SK-N-SH (cell line): Measurements from ENCODE around the gene PCDHGC5. TPM values are rescaled to one million over a fixed set of nuclear protein-coding genes. Genes with fewer than 3 reads are reported as not detected.

Experiments used
- CTCF ChIA-PET: fragments of 300-600, 350-600 bp; formaldehyde crosslinking; extraction: SDS; loops from one replicate; lab custom pipeline; 2021; lab: Yijun Ruan, JAX
- POLR2A ChIA-PET: fragments of 350-600 bp; sonication (Branson Sonifier 250); formaldehyde crosslinking; extraction: SDS; loops from one replicate; lab custom pipeline; 2020; ENCODE audit warnings: antibody characterized with exemption, inconsistent platforms; lab: Yijun Ruan, JAX
- DNase-seq: peaks from one replicate; pipeline ENCODE4 v3.0.0; 2012
- H2AFZ ChIP-seq: fragments of 200-600 bp; sonication (generic); 2 replicates; pipeline ENCODE4 v1.8.1; 2016; ENCODE audit warnings: antibody characterized with exemption, mild to moderate bottlenecking, low read depth
- H3F3A ChIP-seq: fragments of 200-600 bp; sonication (generic); replicated peaks from 2 replicates; pipeline ENCODE3; 2016; ENCODE audit warnings: antibody characterized with exemption, mild to moderate bottlenecking; ENCODE audit not compliant: insufficient read depth
- H3K27ac ChIP-seq, 2 experiments: fragments of 200-500 bp in 1 of 2; fragments of 200-600 bp in 1 of 2; sonication (Bioruptor generic) in 1 of 2; sonication (generic), shearing (Covaris generic) in 1 of 2; 2 replicates each; pipeline versions ENCODE4 v1.5.1 to v1.6.1; 2014 to 2016; ENCODE audit warnings: low read depth in 2 of 2, inconsistent platforms in 1 of 2, low read length in 1 of 2, mild to moderate bottlenecking in 1 of 2, mixed read lengths in 1 of 2
- H3K27me3 ChIP-seq: fragments of 200-600 bp; sonication (generic), shearing (Covaris generic); 2 replicates; pipeline ENCODE4 v1.6.1; 2016; ENCODE audit warnings: mixed run types; ENCODE audit not compliant: insufficient read depth
- H3K36me3 ChIP-seq, 2 experiments: fragments of 200-500 bp in 1 of 2; fragments of 200-600 bp in 1 of 2; sonication (Bioruptor generic) in 1 of 2; sonication (generic) in 1 of 2; replicated peaks in 1 of 2; 2 replicates each; pipeline versions ENCODE3 to v1.5.1; 2014 to 2016; ENCODE audit warnings: low read length in 1 of 2, mild to moderate bottlenecking in 1 of 2; ENCODE audit not compliant: insufficient read depth in 2 of 2, control insufficient read depth in 1 of 2
- H3K4me1 ChIP-seq, 2 experiments: fragments of 200-500 bp in 1 of 2; fragments of 200-600 bp in 1 of 2; sonication (Bioruptor generic) in 1 of 2; sonication (generic), shearing (Covaris generic) in 1 of 2; 2 replicates each; pipeline versions ENCODE4 v1.5.1 to v1.6.1; 2014 to 2016; ENCODE audit warnings: low read depth in 1 of 2, low read length in 1 of 2, mixed run types in 1 of 2; ENCODE audit not compliant: insufficient read depth in 2 of 2, control insufficient read depth in 1 of 2
- H3K4me2 ChIP-seq: fragments of 200-600 bp; sonication (generic), shearing (Covaris generic); 2 replicates; pipeline ENCODE4 v1.6.1; 2017; ENCODE audit warnings: mixed run types
- H3K4me3 ChIP-seq, 2 experiments: fragments of 200-500 bp in 1 of 2; fragments of 200-600 bp in 1 of 2; sonication (Bioruptor generic) in 1 of 2; sonication (generic), shearing (Covaris generic) in 1 of 2; 2 replicates each; pipeline versions ENCODE4 v1.5.1 to v1.8.1; 2014 to 2016; ENCODE audit warnings: low read depth in 2 of 2, inconsistent platforms in 1 of 2, low read length in 1 of 2, mild to moderate bottlenecking in 1 of 2, mixed read lengths in 1 of 2, moderate library complexity in 1 of 2
- H3K79me2 ChIP-seq: fragments of 200-600 bp; sonication (generic); 2 replicates; pipeline ENCODE4 v1.8.1; 2017; ENCODE audit warnings: mild to moderate bottlenecking; ENCODE audit not compliant: insufficient read depth
- H3K9ac ChIP-seq: fragments of 200-600 bp; sonication (generic); 2 replicates; pipeline ENCODE4 v1.6.1; 2017; ENCODE audit warnings: mixed run types
- H3K9me2 ChIP-seq: fragments of 200-600 bp; sonication (generic); 2 replicates; pipeline ENCODE4 v1.6.1; 2017; ENCODE audit warnings: mixed run types
- H3K9me3 ChIP-seq: fragments of 200-600 bp; sonication (generic); 2 replicates; pipeline ENCODE4 v1.6.1; 2017; ENCODE audit warnings: mixed run types, mild to moderate bottlenecking, moderate library complexity
- H4K20me1 ChIP-seq: fragments of 200-600 bp; sonication (generic); 2 replicates; pipeline ENCODE4 v1.6.1; 2017; ENCODE audit warnings: mild to moderate bottlenecking, mixed run types; ENCODE audit not compliant: insufficient read depth
- CHD2 ChIP-seq: fragments of 150-350 bp; IDR thresholded peaks from 2 replicates; pipeline ENCODE4 v1.6.1; 2018; ENCODE audit warnings: low read length; ENCODE audit not compliant: partially characterized antibody
- FOSL2 ChIP-seq: IDR thresholded peaks from 2 replicates; pipeline ENCODE4 v1.4.0; 2012; ENCODE audit warnings: low read depth, mild to moderate bottlenecking, moderate library complexity, borderline replicate concordance
- FOXJ3 ChIP-seq: sonication (generic); formaldehyde crosslinking; IDR thresholded peaks from 2 replicates; pipeline ENCODE4 v1.5.1; 2020; ENCODE audit warnings: mild to moderate bottlenecking, missing genetic modification reagents
- JUND ChIP-seq: IDR thresholded peaks from 2 replicates; pipeline ENCODE4 v1.4.0; 2012
- MEF2A ChIP-seq: IDR thresholded peaks from 2 replicates; pipeline ENCODE4 v1.4.0; 2012; ENCODE audit warnings: low read depth, borderline replicate concordance
- NFIC ChIP-seq: IDR thresholded peaks from 2 replicates; pipeline ENCODE4 v1.4.0; 2012; ENCODE audit warnings: borderline replicate concordance
- POLR2AphosphoS5 ChIP-seq: IDR thresholded peaks from 2 replicates; pipeline ENCODE4 v1.6.1; 2012; ENCODE audit warnings: low read depth, low read length
- RAD21 ChIP-seq: IDR thresholded peaks from 2 replicates; pipeline ENCODE4 v1.6.1; 2012; ENCODE audit warnings: mild to moderate bottlenecking, low read length
- RCOR1 ChIP-seq: fragments of 150-350 bp; IDR thresholded peaks from 2 replicates; pipeline ENCODE4 v1.6.1; 2017; ENCODE audit warnings: antibody characterized with exemption, low read length
- RFX5 ChIP-seq: IDR thresholded peaks from 2 replicates; pipeline ENCODE4 v1.6.1; 2012; ENCODE audit warnings: mild to moderate bottlenecking, improper control_type of control experiment, low read length
- RXRA ChIP-seq: IDR thresholded peaks from 2 replicates; pipeline ENCODE4 v1.4.0; 2012; ENCODE audit warnings: low read depth, mild to moderate bottlenecking, borderline replicate concordance
- SIN3A ChIP-seq: IDR thresholded peaks from 2 replicates; pipeline ENCODE4 v1.6.1; 2012; ENCODE audit warnings: low read depth, mild to moderate bottlenecking, low read length, moderate library complexity, borderline replicate concordance
- TCF12 ChIP-seq: IDR thresholded peaks from 2 replicates; pipeline ENCODE4 v1.4.0; 2012
- TEAD4 ChIP-seq: IDR thresholded peaks from 2 replicates; pipeline ENCODE4 v1.4.0; 2012; ENCODE audit warnings: mild to moderate bottlenecking, borderline replicate concordance; ENCODE audit not compliant: insufficient read depth
- WGBS: methylation state at CpG from one replicate; pipeline ENCODE4 v1.1.6; 2017; ENCODE audit warnings: low lambda C conversion rate; 5-methylcytosine and 5-hydroxymethylcytosine counted together
- polyA plus RNA-seq, 3 experiments: library from polyadenylated mRNA; depleted of rRNA; stranded (reverse); fragments of >200 nt; gene quantifications; 2 replicates each; pipeline ENCODE4 v1.2.3, GENCODE V29; 2012
- TF ChIP-seq, protein P1 (sequence below): fragments of 200-600 bp; sonication (generic); IDR thresholded peaks from 2 replicates; pipeline ENCODE4 v1.6.1; 2017; ENCODE audit warnings: antibody characterized with exemption, mild to moderate bottlenecking, moderate library complexity
- TF ChIP-seq, protein P2 (sequence below): fragments of 150-350 bp; IDR thresholded peaks from 2 replicates; pipeline ENCODE4 v1.6.1; 2016; ENCODE audit warnings: mild to moderate bottlenecking, low read depth, low read length
- TF ChIP-seq, protein P3 (sequence below): IDR thresholded peaks from 2 replicates; pipeline ENCODE4 v1.4.0; 2012; ENCODE audit warnings: low read depth, borderline replicate concordance

Gene PCDHGC5
- polyA plus RNA-seq, 1 of the 3 experiments (the other 2 are of a cell fraction): 2.0 TPM

DNA sequence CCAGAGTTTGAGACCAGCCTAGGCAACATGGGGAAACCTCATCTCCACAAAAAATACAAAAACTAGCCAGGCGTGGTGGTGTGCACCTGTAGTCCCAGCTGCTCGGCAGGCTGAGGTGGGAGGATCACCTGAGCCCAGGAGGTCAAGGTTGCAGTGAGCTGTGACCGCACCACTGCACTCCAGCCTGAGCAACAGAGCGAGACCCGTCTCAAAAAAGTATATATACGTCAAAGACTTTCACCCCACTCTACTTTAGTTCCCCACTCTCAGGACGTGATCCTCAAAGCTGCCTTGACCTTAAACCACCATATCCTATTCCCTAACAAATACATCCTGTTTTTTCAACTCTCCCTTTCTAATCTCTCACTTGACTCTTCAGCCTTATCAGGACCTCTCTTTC, 41.0 kb downstream of the PCDHGC5 start:
- Histone ChIP-seq H3K4me2 (peak overlapping the region; percentile 53; the same call in 1 of the 2 replicates), H2AFZ (no peak overlapping the region), H3K9me3 (no peaks in the 10 kb centered on the region), H3K36me3 (peaks cover 0 to 31% of the 10 kb centered on the region in 2 experiments), H3K9me2 (no peaks in the 10 kb centered on the region), H3K9ac (no peak overlapping the region), H3K27me3 (no peaks in the 10 kb centered on the region), H3K79me2 (no peaks in the 10 kb centered on the region), H3K4me3 (no peak overlapping the region), H3F3A (peaks cover 29% of the 10 kb centered on the region), H3K27ac (peak overlapping the region; percentile 74 to 82; a peak in 3 of 4 replicates), H3K4me1 (peaks cover 26 to 44% of the 10 kb centered on the region in 2 experiments), H4K20me1 (no peaks in the 10 kb centered on the region)
- 97% methylated on average over 7 of the region's 7 CpGs for WGBS
- ChIA-PET CTCF (interaction anchor here (1.4 to 13.1 kb wide), 4 partner anchors 17 to 34 kb away, joined by 3 to 191 read pairs (median 6); no protein-coding TSS in a partner anchor), POLR2A (no interaction called here)
- no peak for TF ChIP-seq FOXJ3 (CRISPR knock-in tag)
- no peak for TF ChIP-seq FOSL2
- no peak for TF ChIP-seq SIN3A
- no peak for TF ChIP-seq CHD2
- TF ChIP-seq TCF12: no peak
- no peak for TF ChIP-seq RAD21
- TF ChIP-seq NFIC: no peak
- TF ChIP-seq RCOR1: no peak
- TF ChIP-seq JUND: no peak
- TF ChIP-seq POLR2AphosphoS5: no peak
- TF ChIP-seq, protein P1, sequence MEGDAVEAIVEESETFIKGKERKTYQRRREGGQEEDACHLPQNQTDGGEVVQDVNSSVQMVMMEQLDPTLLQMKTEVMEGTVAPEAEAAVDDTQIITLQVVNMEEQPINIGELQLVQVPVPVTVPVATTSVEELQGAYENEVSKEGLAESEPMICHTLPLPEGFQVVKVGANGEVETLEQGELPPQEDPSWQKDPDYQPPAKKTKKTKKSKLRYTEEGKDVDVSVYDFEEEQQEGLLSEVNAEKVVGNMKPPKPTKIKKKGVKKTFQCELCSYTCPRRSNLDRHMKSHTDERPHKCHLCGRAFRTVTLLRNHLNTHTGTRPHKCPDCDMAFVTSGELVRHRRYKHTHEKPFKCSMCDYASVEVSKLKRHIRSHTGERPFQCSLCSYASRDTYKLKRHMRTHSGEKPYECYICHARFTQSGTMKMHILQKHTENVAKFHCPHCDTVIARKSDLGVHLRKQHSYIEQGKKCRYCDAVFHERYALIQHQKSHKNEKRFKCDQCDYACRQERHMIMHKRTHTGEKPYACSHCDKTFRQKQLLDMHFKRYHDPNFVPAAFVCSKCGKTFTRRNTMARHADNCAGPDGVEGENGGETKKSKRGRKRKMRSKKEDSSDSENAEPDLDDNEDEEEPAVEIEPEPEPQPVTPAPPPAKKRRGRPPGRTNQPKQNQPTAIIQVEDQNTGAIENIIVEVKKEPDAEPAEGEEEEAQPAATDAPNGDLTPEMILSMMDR: no peak
- TF ChIP-seq TEAD4: no peak
- TF ChIP-seq RFX5: no peak
- TF ChIP-seq, protein P2, sequence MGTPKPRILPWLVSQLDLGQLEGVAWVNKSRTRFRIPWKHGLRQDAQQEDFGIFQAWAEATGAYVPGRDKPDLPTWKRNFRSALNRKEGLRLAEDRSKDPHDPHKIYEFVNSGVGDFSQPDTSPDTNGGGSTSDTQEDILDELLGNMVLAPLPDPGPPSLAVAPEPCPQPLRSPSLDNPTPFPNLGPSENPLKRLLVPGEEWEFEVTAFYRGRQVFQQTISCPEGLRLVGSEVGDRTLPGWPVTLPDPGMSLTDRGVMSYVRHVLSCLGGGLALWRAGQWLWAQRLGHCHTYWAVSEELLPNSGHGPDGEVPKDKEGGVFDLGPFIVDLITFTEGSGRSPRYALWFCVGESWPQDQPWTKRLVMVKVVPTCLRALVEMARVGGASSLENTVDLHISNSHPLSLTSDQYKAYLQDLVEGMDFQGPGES: no peak
- TF ChIP-seq MEF2A: no peak
- TF ChIP-seq, protein P3, sequence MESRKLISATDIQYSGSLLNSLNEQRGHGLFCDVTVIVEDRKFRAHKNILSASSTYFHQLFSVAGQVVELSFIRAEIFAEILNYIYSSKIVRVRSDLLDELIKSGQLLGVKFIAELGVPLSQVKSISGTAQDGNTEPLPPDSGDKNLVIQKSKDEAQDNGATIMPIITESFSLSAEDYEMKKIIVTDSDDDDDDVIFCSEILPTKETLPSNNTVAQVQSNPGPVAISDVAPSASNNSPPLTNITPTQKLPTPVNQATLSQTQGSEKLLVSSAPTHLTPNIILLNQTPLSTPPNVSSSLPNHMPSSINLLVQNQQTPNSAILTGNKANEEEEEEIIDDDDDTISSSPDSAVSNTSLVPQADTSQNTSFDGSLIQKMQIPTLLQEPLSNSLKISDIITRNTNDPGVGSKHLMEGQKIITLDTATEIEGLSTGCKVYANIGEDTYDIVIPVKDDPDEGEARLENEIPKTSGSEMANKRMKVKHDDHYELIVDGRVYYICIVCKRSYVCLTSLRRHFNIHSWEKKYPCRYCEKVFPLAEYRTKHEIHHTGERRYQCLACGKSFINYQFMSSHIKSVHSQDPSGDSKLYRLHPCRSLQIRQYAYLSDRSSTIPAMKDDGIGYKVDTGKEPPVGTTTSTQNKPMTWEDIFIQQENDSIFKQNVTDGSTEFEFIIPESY: no peak
- no peak for TF ChIP-seq RXRA
- TF ChIP-seq, all 33 proteins: peak for 0
- DNase-seq: no peak
